Measurements from ENCODE around the gene TSPAN9. TPM values are rescaled to one million over a fixed set of nuclear protein-coding genes. Genes with fewer than 3 reads are reported as not detected.

Gene TSPAN9
- total RNA-seq, 1 donor from 2014 or later: 0.48 TPM

Other genes starting within 250 kb of the TSPAN9 start
- gene NRIP2, start 242.3 kb upstream of the TSPAN9 start, total RNA-seq: not detected in 2 replicates
- gene TEX52, start 220.3 kb upstream of the TSPAN9 start, total RNA-seq: not detected in 2 replicates
- 74.8 and 79.3 TPM in 2 replicates for gene FOXM1, start 200.2 kb upstream of the TSPAN9 start, total RNA-seq
- 46.5 and 51.1 TPM in 2 replicates for gene RHNO1, start 200.2 kb upstream of the TSPAN9 start, total RNA-seq
- gene TULP3, start 186.5 kb upstream of the TSPAN9 start, total RNA-seq: 6.0 and 6.4 TPM in 2 replicates
- 12.7 and 13.7 TPM in 2 replicates for gene TEAD4, start 118.0 kb upstream of the TSPAN9 start, total RNA-seq